Right atrium auricular region (tissue), 2 donors: Measurements from ENCODE around the gene TGIF1. TPM values are rescaled to one million over a fixed set of nuclear protein-coding genes. Genes with fewer than 3 reads are reported as not detected.
"Not testable (repeated sequence)": the region's sequence is repeated elsewhere in the genome, so short reads cannot be mapped to it uniquely, and the experiment has no call there.

Experiments
- DNase-seq: peaks from one replicate; pipeline ENCODE4 v3.0.0-alpha.2; 2019; ENCODE audit warnings: low spot score
- H3K27ac ChIP-seq, 2 donors: fragments of 200-600 bp; sonication (generic); 1 replicate in 1 of 2; 2 replicates in 1 of 2; pipeline ENCODE4 v1.5.1; 2016 to 2019
- H3K27me3 ChIP-seq, 2 donors: fragments of 200-600 bp; sonication (generic); one replicate each; pipeline versions ENCODE4 v1.5.1 to v1.6.0; 2017 to 2019
- H3K36me3 ChIP-seq: fragments of 200-600 bp; sonication (generic); one replicate; pipeline ENCODE4 v1.5.1; 2016
- H3K4me1 ChIP-seq, 2 donors: fragments of 200-600 bp; sonication (generic); one replicate each; pipeline versions ENCODE4 v1.5.1 to v1.6.0; 2017 to 2019
- H3K4me3 ChIP-seq, 2 donors: fragments of 200-600 bp; sonication (generic); 1 replicate in 1 of 2; 2 replicates in 1 of 2; pipeline ENCODE4 v1.5.1; 2017 to 2019; ENCODE audit warnings: mild to moderate bottlenecking in 1 of 2, moderate library complexity in 1 of 2
- H3K9me3 ChIP-seq, 2 donors: fragments of 200-600 bp; sonication (generic); one replicate each; pipeline ENCODE4 v1.5.1; 2019
- CTCF ChIP-seq, 2 donors: fragments of 200-600 bp; sonication (generic); IDR thresholded peaks; one replicate each; pipeline ENCODE4 v1.5.1; 2019; ENCODE audit warnings: antibody characterized with exemption in 2 of 2
- total RNA-seq, 2 donors: library from RNA; depleted of rRNA; stranded (reverse); fragments of >200 nt; gene quantifications; one replicate each; pipeline ENCODE4 v1.1.0, GENCODE V29; 2016

TGIF1 gene
- total RNA-seq, 2 donors from 2014 or later = 32.1 to 44.8 TPM

- H3K4me3 ChIP-seq = no peak overlapping the region
- peaks cover 0 to 12% of the 10 kb centered on the region in 2 donors for H3K9me3 ChIP-seq
- H3K27ac ChIP-seq = no peak overlapping the region
- H3K4me1 ChIP-seq = no peaks in the 10 kb centered on the region
- H3K27me3 ChIP-seq = no peaks in the 10 kb centered on the region
- no peaks in the 10 kb centered on the region for H3K36me3 ChIP-seq
- TF ChIP-seq CTCF (IDR thresholded peaks at IDR 0.05) = no peak
- no peak for DNase-seq
Measured at GRCh38 chr18:3408107-3408506, 41.9 kb upstream of the TGIF1 start.

GRCh38 chr18:3409811-3410210 is 40.2 kb upstream of the TGIF1 start:
- peaks cover 0 to 8% of the 10 kb centered on the region in 2 donors for H3K9me3 ChIP-seq
- H3K4me3 ChIP-seq = no peak overlapping the region
- no peaks in the 10 kb centered on the region for H3K36me3 ChIP-seq
- no peak overlapping the region for H3K27ac ChIP-seq
- no peak for DNase-seq
- no peaks in the 10 kb centered on the region for H3K4me1 ChIP-seq
- H3K27me3 ChIP-seq = no peaks in the 10 kb centered on the region
- no peak for TF ChIP-seq CTCF (IDR thresholded peaks at IDR 0.05)

GRCh38 chr18:3410273-3410672 is 39.7 kb upstream of the TGIF1 start:
- no peaks in the 10 kb centered on the region for H3K4me1 ChIP-seq
- H3K4me3 ChIP-seq = no peak overlapping the region
- no peaks in the 10 kb centered on the region for H3K36me3 ChIP-seq
- H3K9me3 ChIP-seq = peaks cover 0 to 4% of the 10 kb centered on the region in 2 donors
- TF ChIP-seq CTCF (IDR thresholded peaks at IDR 0.05) = no peak
- DNase-seq = no peak
- H3K27me3 ChIP-seq = no peaks in the 10 kb centered on the region
- H3K27ac ChIP-seq = no peak overlapping the region

- not testable (repeated sequence) for H3K4me3 ChIP-seq, H3K27me3 ChIP-seq, DNase-seq, H3K36me3 ChIP-seq, H3K9me3 ChIP-seq, H3K27ac ChIP-seq, H3K4me1 ChIP-seq
Measured at GRCh38 chr18:3410876-3411275, 39.1 kb upstream of the TGIF1 start.

- no peaks in the 10 kb centered on the region for H3K4me1 ChIP-seq
- no peak for DNase-seq
- H3K4me3 ChIP-seq = peak overlapping the region in 1 of 2 donors; percentile 40
- no peaks in the 10 kb centered on the region for H3K27me3 ChIP-seq
- H3K27ac ChIP-seq = no peak overlapping the region
- TF ChIP-seq CTCF (IDR thresholded peaks at IDR 0.05) = no peak
- H3K36me3 ChIP-seq = no peaks in the 10 kb centered on the region
- no peaks in the 10 kb centered on the region for H3K9me3 ChIP-seq
Measured at GRCh38 chr18:3411327-3411726, 38.6 kb upstream of the TGIF1 start.

GRCh38 chr18:3411854-3412268 is 38.1 kb upstream of the TGIF1 start:
- Histone ChIP-seq H3K27ac (no peak overlapping the region), H3K36me3 (no peaks in the 10 kb centered on the region), H3K4me1 (no peaks in the 10 kb centered on the region), H3K9me3 (no peaks in the 10 kb centered on the region), H3K4me3 (peak overlapping the region; percentile 17 to 40), H3K27me3 (no peaks in the 10 kb centered on the region)
- DNase-seq = no peak
- no peak for TF ChIP-seq CTCF (IDR thresholded peaks at IDR 0.05)

- DNase-seq, H3K36me3 ChIP-seq, H3K9me3 ChIP-seq, H3K4me1 ChIP-seq, H3K27ac ChIP-seq, H3K27me3 ChIP-seq: not testable (repeated sequence)
- peak overlapping the region; percentile 17 to 40 for H3K4me3 ChIP-seq
Measured at GRCh38 chr18:3412528-3412927, 37.4 kb upstream of the TGIF1 start.
